ENCODE measurements around the gene THOC7.

THOC7 gene

DNA sequence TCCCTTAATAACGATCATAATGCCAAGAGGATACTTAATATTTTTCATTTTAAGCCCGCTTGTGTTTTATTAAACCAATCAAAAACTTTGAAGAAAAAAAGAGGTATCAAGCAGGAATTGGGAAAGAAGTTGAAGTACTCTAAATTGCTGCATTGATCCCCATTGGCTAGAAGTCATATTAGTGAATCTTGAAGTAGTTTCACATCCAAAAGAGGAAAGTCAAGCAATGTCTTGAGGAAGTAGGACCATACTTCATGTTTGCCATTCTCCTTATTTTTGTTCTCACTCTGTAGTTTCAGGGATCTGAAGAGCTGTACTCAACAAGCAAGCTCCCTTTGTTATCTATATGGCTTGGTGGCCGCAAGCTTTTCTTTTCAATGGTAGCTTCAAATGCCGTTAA is 46.4 kb upstream of the THOC7 start:
- TF ChIP-seq, protein P1, sequence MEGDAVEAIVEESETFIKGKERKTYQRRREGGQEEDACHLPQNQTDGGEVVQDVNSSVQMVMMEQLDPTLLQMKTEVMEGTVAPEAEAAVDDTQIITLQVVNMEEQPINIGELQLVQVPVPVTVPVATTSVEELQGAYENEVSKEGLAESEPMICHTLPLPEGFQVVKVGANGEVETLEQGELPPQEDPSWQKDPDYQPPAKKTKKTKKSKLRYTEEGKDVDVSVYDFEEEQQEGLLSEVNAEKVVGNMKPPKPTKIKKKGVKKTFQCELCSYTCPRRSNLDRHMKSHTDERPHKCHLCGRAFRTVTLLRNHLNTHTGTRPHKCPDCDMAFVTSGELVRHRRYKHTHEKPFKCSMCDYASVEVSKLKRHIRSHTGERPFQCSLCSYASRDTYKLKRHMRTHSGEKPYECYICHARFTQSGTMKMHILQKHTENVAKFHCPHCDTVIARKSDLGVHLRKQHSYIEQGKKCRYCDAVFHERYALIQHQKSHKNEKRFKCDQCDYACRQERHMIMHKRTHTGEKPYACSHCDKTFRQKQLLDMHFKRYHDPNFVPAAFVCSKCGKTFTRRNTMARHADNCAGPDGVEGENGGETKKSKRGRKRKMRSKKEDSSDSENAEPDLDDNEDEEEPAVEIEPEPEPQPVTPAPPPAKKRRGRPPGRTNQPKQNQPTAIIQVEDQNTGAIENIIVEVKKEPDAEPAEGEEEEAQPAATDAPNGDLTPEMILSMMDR (IDR thresholded peaks at IDR 0.05; ENCODE audit: low read depth, low read length, missing control alignments) = no peak
- in situ Hi-C loops (cut with HindIII; ENCODE audit: low sequenced_read_pairs) = no loop called here
- DNase-seq (ENCODE audit: low read depth) = no peak
- no peak overlapping the region for H3K4me3 ChIP-seq (ENCODE audit: low read depth, low read length)

DNA sequence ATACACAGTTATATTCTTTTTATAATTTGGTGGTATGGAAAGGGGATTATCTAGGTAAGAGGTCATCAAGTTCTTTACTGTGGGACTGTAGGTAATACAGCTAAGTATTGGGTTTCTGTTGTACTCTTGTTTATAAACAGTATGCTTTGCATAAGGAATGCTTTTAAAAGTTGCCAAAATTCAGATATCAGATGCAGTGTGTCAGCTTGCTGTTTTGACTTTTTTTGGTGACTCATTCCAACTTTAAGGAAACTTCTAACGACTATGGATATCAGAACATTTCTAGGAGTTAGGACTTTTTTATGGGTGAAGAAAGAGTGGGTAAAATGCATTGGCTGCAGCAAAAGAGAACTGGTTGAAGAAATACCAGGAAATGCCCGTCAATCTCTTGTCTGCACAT is 45.8 kb upstream of the THOC7 start:
- in situ Hi-C loops (cut with HindIII; ENCODE audit: low sequenced_read_pairs) = no loop called here
- DNase-seq (ENCODE audit: low read depth) = no peak
- TF ChIP-seq, protein P1 (IDR thresholded peaks at IDR 0.05; ENCODE audit: low read depth, low read length, missing control alignments) = no peak
- no peak overlapping the region for H3K4me3 ChIP-seq (ENCODE audit: low read depth, low read length)

DNA sequence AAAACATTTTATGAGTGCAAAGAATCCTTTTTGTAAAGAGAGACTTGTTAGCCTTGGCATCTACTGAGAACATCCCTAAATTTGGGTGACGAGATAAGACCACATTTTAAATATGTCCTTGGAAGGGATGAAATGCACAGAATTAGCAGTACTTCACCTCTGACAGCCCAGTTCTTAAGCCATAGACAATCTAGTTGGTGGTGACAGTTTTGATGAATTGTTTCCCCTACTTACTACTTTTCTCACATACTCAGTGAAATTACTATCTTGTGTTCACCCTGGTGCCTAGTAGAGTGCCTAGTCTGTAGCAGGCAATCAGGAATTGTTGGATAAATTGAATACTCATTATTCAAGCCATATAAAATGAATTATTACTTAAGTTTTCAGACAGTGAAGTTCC is 45.2 kb upstream of the THOC7 start:
- TF ChIP-seq, protein P1 (IDR thresholded peaks at IDR 0.05; ENCODE audit: low read depth, low read length, missing control alignments) = no peak
- no peak for DNase-seq (ENCODE audit: low read depth)
- no peak overlapping the region for H3K4me3 ChIP-seq (ENCODE audit: low read depth, low read length)
- in situ Hi-C loops (cut with HindIII; ENCODE audit: low sequenced_read_pairs) = no loop called here

DNA sequence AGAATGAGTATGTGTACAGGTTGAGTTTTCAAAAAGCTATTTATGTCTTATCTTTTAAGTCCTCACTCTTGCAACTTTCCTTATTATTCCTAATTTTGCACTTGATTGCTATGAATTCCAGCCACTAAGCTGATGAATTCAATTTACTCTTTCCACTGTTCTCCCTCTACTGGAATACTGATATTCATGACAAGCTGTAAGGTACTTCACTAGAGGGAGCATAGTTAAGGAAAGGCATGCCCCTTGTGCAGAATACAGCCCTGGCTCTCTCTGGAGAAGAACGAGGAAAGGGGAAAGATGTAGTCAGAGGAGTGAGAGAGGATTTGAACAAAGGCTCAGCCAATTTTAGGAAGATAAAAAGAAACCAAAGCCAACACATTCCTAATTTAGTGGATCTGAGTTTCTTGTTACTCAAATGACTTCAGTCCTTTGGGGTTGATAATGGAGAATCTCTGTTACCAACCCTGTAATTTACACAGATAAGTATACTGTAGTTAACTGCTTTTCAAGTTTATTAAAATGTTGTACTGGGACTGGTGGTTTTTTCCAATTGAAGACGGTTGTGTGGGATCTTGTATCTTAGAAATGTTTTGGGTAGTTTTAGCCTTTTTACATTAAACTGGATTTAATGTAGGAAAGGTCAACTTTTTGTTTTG is 44.6 kb upstream of the THOC7 start:
- DNase-seq (ENCODE audit: low read depth) = peak; percentile 31

DNA sequence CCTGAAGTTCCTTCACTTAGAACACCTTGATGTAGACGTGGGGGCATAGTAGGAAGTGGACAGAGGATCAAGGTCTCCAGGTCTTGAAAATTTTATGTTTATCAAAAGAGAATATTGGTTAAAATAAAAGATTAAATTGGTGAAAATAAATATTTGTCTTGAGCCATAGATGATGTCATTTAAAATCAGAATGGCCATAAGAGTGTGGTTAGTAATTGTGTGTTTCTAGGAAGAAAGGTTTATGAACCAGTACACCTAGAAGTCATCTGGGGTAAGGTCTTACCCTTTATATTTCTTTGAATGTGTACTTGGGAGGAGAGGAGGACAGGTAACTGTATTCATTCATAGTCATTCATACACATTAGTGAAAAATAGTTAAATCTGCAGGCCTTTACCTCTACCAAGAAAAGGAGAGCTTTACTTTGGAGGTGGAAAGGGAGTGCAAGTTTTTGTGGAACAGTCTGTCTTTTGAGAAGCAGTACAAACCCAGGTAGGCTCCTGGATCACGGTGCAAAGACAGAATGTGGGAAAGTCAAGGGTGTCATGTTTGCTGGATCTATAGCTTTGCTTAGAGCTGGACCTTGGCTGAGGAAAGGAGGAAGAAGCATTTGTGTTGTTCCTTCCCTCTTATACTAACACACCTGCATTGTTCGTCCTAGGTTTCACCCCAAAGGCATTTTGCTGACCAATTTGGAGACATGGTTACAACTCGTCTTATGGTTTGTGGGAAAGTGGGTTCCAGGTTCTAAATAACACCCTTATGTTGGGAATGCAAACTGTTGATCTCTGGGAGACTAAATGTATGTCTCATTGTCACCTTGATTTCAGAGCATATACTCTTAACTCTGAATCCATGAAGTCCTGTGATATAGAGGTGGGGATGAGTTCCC is 42.4 kb upstream of the THOC7 start:
- no peak for DNase-seq (ENCODE audit: low read depth)
- in situ Hi-C loops (cut with HindIII; ENCODE audit: low sequenced_read_pairs) = no loop called here
- TF ChIP-seq, protein P1 (IDR thresholded peaks at IDR 0.05; ENCODE audit: low read depth, low read length, missing control alignments) = no peak

More for the DNA sequence above, 44.6 kb upstream of the THOC7 start:
- in situ Hi-C loops (cut with HindIII; ENCODE audit: low sequenced_read_pairs) = no loop called here
- H3K4me3 ChIP-seq (ENCODE audit: low read depth, low read length) = no peak overlapping the region
- TF ChIP-seq, protein P1 (IDR thresholded peaks at IDR 0.05; ENCODE audit: low read depth, low read length, missing control alignments) = peak; percentile 58

DNA sequence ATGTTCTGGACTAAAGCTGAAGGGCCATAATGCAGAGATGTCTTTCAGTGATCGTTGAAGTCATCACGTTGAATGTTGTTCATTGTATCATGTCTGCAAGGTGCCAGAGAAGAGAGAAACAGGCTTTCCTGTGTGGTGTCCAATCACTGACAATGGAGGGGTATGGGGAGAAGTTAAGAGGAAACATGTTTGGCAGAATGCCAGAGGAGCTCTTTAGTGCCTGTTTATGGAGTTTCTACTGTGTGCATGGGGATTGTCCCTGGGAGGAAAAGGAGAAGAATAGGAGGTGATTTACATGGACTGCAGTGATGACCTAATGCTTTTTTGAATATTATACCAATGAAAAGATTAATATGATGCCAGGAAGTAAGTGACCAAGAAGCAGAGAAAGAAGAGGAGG is 36.9 kb upstream of the THOC7 start:
- in situ Hi-C loops (cut with HindIII; ENCODE audit: low sequenced_read_pairs) = no loop called here
- no peak for DNase-seq (ENCODE audit: low read depth)
- H3K4me3 ChIP-seq (ENCODE audit: low read depth, low read length) = no peak overlapping the region
- TF ChIP-seq, protein P1 (IDR thresholded peaks at IDR 0.05; ENCODE audit: low read depth, low read length, missing control alignments) = no peak

More for the DNA sequence above, 42.4 kb upstream of the THOC7 start:
- no peak overlapping the region for H3K4me3 ChIP-seq (ENCODE audit: low read depth, low read length)

Data from astrocyte of the cerebellum (primary cell).